Stimulated activated CD4-positive, alpha-beta T cell treated with anti-CD3 and anti-CD28 coated beads, Interleukin-1b, Interleukin-23, amount 100 ng/mL, for 4 hours (primary cell): Measurements from ENCODE around the gene GNA12.
"Not testable (repeated sequence)": the region's sequence is repeated elsewhere in the genome, so short reads cannot be mapped to it uniquely, and the experiment has no call there.

Experiments used
- DNase-seq, 2 donors: peaks; one replicate each; pipeline ENCODE4 v3.0.0-alpha.2; 2020; ENCODE audit warnings: low read depth in 2 of 2

The GNA12 gene

DNA sequence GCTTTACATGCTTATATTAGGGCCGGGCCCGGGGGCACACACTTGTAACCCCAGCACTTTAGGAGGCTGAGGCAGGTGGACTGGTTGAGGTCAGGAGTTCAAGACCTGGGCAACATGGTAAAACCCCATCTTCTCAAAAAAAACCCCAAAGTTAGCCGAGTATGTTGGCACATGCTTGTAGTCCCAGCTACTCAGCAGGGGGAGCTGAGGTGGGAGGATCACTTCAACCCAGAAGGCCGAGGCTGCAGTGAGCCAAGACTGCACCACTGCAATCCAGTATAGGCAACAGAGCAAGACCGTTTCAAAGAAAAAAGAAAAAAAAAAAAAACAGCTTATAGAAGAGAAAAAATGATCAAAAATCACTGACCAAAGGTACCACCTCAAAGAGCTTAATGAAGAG lies 93.0 kb downstream of the GNA12 start:
- DNase-seq, result no peak

DNA sequence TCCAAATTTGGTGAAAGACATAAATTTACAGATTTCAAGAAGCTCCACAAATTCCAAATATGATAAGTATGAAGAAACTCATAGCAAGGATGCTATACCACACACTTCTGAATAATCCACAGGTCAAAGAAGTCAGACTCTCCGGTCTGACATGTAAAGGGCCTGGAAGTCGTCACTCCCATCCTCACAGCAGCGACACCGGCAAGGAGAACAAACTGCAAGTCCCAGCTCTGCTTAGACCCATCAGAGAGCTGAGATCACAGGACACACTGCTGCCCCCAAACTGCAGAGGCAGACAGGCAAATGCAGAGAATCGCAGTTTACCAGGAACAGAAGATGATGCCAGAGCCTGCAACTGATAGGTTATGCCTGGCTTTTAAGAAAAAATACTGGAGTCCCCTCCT lies 94.1 kb downstream of the GNA12 start:
- DNase-seq, result no peak

GRCh38 chr7:2748684-2749083 lies 95.4 kb downstream of the GNA12 start:
- DNase-seq, result not testable (repeated sequence)

DNA sequence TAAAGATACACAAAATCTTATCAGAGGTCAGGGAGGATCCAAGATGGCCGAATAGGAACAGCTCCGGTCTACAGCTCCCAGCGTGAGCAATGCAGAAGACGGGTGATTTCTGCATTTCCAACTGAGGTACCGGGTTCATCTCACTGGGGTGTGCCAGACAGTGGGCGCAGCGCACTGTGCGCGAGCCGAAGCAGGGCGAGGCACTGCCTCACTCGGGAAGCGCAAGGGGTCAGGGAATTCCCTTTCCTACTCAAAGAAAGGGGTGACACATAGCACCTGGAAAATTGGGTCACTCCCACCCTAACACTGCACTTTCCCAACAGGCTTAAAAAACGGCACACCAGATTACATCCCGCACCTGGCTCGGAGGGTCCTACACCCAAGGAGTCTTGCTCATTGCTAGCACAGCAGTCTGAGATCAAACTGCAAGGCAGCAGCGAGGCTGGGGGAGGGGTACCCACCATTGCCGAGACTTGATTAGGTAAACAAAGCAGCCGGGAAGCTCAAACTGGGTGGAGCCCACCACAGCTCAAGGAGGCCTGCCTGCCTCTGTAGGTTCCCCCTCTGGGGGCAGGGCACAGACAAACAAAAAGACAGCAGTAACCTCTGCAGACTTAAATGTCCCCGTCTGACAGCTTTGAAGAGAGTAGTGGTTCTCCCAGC lies 100.5 kb downstream of the GNA12 start:
- not testable (repeated sequence) for DNase-seq

DNA sequence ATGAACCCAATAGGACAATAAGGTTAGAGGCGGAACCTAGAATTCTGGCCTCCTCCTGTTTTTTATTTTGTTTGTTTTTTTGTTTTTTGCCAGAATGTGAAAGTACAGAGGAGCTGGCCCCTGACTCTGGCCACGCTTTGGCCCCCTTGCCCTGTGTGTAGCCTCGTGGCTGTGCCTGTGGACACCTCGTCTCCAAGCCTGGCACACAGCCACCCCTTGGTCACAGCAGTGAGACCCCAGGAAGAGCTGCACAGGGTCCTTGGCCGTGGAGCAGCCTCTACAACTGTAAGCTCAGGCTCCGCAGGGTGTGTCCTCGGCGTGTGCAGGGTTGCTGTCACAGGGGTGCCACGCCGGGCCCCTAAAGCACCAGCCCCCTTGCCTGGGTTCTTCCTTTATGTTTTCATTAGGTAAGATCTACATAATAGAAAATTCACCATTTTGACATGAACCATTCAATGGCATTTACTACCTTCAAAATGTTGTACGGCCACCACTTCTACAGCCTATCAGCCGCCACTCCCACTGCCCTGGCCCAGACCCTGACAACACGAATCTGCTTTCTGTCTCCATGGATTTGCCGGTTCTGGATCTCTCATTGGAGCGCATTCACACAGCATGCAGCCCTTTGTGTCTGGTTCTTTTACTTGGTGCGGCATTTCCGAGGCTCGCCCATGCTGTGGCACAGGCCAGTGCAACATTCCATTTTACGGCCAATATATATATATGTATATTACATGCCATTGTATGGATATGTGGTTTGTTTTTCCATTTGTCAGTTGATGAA lies 105.2 kb downstream of the GNA12 start:
- no peak for DNase-seq

- no peak for DNase-seq
Observed at GRCh38 chr7:2737771-2738540, 106.2 kb downstream of the GNA12 start.

DNA sequence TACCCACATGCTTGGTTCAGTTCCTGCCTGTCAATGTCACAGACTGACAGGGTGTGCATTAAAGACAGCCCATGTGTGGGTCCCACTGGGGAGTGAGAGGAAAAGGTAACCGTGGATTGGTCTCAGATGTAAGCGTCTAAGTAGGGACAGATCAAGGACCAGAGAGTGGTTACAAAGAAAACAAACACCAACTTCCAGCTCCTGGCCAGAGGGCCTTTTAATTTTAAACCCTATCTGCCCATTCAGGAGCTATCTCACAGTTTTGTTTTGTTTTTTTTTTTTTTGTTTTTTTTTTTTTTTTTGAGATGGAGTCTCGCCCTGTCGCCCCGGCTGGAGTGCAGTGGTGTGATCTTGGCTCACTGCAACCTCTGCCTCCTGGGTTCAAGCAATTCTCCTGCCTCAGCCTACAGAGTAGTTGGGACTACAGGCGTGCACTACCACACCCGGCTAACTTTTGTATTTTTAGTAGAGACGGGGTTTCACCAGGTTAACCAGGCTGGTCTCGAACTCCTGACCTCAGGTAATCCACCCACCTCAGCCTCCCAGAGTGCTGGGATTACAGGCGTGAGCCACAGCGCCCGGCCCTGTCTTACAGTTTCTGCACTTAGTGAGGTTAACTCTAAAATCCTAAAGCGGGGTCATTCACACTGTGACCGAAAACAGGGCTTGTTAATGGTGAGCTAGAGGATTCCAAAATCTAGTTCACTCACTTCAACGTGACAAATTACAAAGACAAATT lies 106.9 kb downstream of the GNA12 start:
- not testable (repeated sequence) for DNase-seq

DNA sequence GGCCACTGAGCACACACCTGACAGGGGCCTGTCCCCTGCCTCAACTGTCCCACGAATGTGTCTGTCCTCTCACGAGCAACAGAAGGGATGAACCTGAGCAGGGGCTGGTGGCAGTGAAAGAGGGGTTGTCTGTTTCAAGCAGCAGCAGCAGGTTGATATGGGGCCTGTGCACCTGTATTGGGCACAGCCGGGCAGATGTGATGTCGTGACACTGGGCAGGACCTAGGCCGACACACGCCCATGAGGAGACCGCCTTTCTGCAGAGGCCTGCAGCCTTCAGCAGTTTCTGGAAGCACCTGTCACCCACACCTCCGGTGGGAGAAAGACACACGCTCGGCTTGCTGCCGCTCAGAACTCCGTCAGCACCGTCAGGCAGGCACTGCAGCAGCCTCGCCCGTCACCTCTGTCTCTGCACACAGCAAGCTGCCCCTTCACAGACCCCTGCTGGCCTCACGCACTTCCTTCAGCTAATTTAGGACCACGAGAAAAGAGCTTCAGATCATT lies 107.6 kb downstream of the GNA12 start:
- no peak for DNase-seq

DNA sequence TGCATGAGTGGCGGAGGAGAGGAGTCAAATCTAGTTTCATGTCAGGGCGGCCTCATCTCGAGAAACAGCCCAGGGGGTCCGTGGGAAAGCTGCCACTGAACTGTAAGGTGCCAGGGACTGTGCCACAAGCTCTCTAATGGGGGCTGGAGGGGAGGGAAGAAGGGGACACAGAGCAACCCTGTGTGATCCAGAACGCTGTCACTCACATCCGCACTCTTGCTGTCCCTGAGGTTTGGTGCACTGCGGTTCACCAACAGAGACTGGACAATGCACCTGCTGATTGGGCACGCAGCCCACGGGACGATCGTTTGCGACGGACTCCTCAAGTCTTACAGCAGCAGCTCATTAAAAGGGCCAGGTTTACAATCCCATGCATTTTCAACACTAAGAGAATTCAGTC lies 108.4 kb downstream of the GNA12 start:
- no peak for DNase-seq

- DNase-seq, result no peak
Observed at GRCh38 chr7:2734751-2735571, 109.1 kb downstream of the GNA12 start.

- no peak for DNase-seq
Observed at GRCh38 chr7:2734084-2734686, 109.9 kb downstream of the GNA12 start.

DNA sequence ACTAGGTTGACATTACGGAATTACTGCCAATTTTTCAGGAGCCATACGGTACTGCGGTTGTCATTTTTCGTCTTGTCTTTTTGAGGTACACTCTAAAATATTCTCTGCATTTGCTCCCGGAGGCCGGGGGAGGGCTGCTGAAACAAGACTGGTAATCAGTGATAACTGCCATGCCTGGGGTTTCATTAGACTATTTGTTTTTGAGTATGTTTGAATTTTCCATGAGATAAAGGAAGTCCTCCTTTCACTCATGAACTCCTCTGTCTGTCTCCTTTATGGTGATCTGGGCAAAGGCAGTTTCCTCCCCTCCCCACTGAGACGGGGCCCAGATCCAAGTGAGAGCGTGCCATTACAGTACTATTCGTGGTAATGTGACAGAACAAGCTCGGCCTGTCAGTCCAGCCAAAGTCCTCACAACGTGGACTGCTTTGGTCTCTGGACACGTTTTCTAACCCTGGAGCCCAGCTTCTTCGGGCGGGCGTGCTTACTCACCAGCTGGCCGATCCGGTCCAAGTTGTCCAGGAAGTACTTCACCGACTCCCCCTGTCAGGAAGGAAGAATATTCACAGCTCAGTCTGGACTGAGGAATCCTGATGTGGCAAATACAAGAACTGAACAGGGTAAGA lies 111.0 kb downstream of the GNA12 start:
- DNase-seq, result no peak

DNA sequence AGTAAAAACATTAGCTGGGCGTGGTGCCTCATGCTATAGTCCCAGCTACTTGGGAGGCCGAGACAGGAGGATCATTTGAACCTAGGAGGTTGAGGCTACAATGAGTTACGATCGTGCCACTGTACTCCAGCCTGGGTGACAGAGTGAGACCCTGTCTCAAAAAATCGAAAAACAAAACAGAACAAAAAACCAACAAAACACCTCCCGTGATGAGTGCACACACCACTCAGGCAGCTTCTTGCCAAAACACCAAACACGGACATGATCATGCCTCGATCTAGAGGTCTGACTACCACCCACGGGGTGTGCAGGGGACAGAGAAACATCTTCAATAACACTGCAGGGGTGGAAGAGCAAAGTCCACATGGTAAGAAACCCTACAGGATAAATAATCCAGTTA lies 111.7 kb downstream of the GNA12 start:
- DNase-seq, result no peak

DNA sequence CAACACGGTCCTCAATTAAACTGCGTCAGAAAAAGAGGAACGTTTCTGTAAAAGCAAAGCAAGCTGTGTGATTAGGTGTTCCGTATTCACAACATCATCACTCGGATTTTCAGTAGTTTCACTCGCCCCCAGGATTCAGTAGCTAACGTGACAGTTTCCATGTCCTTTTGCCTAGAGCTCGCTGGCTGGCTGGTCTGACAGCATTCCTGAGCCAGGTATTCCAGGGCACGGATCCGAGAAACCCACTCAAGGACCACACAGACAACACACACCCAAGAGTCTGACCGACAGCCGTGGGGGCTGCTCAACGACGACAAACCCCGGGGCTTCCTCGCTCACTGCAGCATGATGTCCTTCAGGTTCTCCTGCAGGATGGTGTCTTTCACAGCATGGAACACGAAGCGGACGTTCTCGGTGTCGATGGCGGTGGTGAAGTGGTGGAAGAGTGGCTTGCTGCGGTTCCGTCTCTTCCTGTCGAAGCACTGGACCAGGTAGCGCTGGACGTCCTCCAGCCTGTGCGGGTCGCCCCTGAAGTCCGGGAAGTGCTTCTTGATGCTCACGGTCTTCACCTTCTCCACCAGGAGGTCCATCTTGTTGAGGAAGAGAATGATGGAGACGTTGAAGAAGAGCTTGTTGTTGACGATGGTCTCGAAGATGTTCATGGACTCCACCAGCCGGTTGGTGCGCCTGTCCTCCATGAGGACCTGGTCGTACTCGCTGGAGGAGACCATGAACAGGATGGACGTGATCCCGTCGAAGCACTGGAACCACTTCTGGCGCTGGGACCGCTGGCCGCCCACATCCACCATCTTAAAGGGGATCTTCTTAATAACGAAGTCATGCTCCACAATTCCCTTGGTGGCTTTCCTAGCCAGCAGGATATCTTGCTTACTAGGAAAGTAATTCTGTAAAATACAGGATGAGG lies 113.0 kb downstream of the GNA12 start:
- no peak for DNase-seq

- DNase-seq, result no peak
Observed at GRCh38 chr7:2729893-2730716, 114.0 kb downstream of the GNA12 start.

GRCh38 chr7:2729031-2729892 lies 114.8 kb downstream of the GNA12 start:
- DNase-seq, result no peak
